ENCODE measurements around the gene CACNA2D4.
"Not testable (repeated sequence)": the region's sequence is repeated elsewhere in the genome, so short reads cannot be mapped to it uniquely, and the experiment has no call there.

Gene CACNA2D4

DNA sequence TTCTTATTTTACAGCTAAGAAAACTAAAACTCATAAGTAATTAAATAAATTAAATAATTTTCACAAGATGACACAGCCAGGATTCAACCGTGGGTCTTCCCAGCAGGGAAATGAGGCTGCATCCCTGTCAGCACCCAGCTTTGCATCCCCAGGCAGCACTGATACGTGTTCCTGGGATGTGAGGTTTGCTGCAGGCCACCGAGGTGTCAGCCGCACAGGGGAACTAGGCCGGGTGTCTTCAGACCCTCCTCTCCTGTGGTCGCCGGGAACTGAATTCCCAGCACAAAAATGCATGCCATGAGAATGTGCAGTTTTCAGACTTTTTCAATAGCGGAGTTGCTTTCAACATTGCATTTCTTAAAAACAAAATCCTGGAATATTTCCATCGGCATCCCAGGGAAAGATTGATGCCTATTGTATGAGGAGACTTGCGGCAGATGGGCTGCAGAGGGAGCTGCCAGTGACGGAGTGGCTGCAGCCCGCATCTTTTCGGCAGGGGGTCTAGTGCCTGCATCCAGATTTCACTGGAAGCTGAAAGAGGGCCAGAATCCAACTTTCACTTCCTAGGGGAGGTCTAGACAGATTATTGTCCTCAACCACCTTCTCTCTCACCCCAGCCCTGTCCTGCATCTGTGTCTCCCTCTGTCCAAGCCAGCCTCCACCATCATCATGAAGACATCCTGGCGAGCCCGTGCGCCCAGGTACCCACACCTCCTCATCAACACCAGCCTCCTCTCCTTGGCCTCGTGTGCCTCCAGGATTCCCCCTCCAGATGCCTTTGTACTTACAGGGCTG, 85.5 kb downstream of the CACNA2D4 start:
- DNase-seq (ENCODE audit: low read depth) = no peak

DNA sequence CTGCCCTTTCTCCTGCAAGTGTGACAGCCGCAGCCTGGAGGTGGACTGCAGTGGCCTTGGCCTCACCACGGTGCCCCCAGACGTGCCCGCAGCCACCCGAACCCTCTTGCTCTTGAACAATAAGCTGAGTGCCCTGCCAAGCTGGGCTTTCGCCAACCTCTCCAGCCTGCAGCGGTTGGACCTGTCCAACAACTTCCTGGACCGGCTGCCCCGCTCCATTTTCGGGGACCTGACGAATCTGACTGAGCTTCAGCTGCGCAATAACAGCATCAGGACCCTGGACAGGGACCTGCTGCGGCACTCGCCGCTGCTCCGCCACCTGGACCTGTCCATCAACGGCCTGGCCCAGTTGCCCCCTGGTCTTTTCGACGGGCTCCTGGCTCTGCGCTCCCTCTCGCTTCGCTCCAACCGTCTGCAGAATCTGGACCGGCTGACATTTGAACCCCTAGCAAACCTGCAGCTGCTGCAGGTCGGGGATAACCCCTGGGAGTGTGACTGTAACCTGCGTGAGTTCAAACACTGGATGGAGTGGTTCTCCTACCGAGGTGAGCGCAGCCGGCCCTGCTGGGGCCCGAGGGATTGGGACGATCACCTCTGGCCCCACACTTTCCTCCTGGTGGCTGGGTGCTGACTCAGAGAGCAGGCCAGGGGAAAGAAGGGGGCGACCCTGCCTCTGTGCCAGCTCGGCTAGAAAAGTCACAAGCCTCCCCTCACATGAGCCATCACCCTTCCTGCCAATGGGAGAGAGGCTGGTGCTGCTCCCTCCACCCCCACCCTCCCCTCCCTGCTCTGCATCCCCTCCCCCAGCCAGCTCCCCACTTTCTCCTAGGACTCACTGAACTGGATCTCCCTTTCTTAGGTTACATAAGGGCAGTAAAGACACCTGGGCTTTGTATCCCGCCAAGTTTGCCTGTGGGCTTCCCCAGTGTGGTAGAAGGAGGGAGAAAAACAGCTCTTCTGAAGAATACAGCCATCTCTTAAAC, 87.2 kb downstream of the CACNA2D4 start:
- no peak for DNase-seq (ENCODE audit: low read depth)

DNA sequence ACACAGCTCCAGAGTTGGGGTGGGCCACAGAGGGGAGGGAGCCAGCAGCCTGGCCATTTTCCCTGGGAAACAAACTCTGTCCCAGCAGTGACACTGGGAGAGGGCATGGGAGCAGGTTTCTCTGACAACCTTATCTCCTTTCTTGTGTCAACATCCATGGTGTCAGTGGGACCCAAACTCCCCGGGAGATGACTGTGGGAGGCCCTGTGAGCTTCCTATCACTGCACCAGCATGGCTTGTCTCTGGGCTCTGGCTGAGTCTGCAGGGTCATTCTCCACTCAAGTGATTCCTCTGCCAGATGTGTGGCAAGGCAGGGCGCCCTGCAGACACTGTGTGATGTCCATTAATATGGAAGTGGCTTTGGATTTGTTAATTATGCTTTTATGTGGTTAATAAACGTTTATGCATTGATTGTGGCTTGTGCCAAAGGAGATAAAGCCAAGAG, 88.0 kb downstream of the CACNA2D4 start:
- DNase-seq (ENCODE audit: low read depth) = no peak

DNA sequence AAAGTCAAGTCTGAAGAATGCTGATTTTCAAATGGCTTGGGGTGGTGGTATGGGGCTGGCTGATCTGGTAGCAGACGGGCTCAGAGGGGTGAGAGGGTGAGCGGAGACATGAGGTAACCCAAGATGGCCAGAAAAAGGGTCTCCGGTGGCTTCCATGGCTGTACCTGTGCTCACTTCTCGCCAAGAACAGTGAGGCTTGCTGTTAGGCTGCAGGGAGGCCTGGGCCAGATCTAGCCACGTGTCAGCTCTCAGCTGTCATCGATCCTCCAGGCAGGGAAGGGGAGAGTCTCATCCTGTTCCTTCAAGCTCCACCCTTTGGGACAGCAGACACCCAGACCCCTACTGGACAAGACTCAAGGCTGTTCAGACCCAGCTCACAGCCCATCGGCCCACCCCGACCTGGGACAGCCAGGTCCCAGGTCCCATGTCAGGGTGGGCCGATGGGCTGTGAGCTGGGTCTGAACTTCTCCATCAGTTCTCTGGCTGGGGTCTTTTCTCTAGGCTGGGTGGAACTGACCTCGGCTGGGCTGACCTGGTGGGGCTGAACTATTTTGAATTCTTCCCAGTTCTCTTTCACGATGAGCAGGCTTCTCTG, 89.0 kb downstream of the CACNA2D4 start:
- DNase-seq (ENCODE audit: low read depth) = no peak

DNA sequence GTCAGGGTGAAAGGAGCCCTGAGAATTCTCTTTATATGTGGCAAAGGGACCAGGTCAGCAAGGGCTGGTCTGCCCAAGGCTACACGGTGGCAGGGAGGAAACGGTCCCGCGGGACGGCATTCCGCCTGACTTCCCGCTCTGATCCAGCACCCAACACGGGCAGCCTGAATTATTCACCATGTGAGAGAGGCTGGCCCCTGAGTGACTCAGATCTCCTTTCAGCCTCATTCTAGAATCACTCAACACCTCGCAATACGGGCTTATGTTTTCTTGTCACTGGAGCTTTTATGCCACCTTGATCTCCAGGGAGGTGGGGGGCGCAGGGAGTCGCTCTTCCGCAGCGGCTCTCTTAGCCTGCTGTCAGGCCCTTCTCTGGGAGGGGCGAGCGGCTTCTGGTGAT, 89.6 kb downstream of the CACNA2D4 start:
- no peak for DNase-seq (ENCODE audit: low read depth)

DNA sequence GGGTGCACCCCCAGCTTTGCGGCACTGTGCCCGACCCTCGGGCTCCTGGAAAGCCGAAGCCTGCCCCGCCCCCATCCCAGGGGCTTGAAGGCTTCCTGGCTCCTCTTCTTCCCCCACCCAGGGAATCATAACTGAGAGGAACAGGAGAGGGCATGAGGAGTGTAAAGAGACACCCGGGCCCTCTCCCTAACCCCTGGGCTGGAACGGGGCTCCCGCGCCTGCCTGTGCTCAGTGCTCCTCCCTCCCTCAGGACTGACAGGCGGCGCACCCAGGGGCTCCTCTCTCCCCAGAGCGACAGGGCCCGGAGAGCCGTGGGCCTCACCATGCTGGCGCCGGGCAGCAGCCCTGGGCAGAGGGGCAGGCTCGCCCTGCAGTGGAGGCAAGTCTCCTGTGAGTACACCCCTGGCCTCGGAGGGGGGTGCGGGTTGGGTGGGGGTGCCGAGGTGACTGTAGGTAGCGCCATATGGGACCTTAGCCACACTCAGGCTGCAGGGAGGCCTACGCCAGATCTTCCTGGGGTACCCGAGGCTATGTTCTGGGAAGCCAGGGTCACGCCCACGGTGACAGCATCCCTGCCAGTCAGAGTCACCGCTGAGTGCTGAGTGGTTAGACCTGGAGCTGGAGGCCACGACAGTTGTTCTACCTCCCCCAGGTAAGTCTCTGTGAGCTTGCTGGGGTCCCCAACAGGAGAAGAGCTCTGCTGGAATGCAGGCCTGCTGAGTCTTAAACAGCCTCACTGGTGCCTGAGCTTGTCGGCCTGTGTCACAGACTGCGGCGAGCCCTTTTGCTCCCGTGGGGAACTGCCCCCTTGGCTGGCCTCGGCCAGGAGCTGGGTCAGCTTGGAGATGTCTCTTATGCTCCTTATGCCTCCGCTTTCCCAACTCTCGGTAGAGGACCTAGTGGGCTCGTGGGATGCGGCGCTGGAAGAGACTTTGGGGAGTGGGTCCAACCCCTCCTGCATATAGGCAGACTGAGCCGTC, 90.3 kb downstream of the CACNA2D4 start:
- no peak for DNase-seq (ENCODE audit: low read depth)

DNA sequence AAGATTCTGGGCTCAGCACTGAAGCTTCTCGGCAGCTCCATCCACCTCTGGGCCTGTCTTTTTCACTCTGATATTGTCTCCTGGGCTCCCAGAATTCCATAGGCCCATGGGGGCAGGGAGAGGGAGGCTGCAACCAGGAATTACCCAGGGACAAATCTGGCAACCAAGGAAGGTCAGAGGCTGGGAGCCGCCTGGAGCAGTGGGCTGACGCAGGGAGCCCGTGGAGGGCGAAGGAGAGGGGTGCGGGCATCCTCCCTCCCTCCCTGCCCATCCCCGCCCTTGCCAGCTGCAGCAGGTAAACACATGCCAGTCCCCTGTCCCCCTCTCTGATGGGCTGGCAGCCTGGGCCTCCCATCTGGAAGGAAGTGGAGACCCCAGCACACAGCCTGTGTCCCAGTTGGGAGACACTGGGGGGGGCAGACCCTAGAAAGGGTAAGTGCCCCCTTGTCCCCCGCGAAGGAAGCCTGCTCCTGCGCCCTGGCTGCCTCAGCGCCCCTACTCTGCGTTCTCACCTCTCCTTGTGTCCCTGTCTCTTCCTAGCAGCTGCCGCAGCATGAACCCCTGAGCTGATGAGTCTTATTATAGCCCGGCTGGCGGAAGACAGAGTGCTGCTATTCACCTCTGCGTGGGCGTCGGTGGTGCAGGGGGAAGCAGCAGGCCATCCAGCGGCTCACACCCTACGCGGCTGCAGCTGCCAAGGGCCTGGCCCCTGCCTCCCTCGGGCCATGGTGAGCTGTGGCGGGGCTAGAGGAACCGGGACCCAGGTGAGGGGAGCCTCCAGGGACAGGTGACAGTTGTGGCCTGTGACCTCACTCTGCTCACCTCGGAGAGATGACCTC, 91.4 kb downstream of the CACNA2D4 start:
- DNase-seq (ENCODE audit: low read depth) = no peak

DNA sequence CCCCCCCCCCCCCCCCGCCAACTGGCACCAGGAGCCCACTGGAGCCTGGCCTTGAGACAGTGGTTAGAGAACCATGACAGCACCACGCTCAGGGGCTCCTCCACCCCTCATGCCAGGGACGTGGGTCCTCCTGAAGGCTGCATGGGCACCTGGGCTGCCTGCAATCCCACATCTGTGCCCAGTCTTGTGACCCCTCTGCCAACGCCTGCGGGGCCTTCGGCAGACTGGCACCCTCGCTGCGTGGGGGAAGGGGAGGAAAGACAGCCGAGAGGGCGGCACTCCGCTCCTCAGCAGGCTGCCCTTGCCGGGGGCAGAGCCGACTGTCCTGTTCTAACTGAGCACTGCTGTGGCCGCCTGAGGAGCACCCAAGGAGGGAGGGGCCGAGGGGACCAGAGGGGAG, 92.1 kb downstream of the CACNA2D4 start:
- DNase-seq (ENCODE audit: low read depth) = no peak

DNA sequence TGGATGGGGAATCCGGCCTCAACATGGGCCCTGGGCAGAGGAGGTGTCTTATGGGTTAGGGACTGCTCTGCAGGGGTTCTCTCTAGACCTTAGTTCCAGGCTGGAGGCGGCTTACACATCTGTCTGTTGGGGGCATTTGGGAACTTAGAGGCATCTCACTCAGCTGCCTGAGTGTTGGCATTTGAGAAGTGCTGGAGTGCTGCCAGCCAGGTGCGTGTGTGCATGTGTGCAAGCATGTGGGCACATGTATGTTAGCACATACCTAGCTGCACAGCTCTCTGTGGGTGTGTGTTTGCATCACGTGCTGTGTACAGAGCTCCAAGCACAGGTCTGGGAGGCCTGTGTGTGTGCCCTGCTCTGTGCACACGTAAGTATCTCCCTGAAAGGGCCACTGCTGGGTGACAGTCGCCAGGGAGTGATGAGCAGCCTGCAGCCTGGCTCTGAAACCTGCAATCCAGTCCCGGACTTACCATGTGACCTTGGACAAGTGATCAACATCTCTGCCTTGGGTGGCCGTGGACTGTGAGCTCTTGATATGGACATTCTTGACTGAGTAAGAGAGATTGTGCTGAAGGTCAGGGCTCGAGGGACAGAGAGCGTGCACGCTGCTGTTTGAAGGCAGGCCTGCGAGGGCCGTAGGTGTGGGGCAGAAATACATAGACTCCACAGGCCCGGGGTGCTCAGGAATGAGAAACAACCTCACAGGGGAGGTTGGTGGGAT, 92.9 kb downstream of the CACNA2D4 start:
- DNase-seq (ENCODE audit: low read depth) = no peak

DNA sequence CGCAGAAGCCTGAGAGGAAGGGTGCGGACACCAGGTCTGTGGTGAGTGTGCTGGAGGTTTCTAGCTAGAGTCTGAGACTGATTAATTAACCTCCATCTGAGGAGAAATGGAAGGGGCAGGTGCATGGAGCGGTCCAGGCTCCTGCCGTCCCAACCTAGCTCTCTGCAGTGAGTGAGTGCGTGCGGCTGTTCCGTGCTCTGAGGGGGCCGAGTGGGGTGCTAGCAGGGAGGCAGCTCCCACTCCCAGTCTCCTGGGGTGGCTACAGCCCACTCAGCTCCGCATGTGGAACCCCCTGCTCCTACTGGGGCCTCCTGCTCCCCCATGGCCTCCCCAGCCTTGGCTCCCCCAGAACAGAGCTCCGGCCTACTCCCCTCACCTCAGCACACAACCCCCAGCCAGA, 95.2 kb downstream of the CACNA2D4 start:
- DNase-seq (ENCODE audit: low read depth) = no peak

DNA sequence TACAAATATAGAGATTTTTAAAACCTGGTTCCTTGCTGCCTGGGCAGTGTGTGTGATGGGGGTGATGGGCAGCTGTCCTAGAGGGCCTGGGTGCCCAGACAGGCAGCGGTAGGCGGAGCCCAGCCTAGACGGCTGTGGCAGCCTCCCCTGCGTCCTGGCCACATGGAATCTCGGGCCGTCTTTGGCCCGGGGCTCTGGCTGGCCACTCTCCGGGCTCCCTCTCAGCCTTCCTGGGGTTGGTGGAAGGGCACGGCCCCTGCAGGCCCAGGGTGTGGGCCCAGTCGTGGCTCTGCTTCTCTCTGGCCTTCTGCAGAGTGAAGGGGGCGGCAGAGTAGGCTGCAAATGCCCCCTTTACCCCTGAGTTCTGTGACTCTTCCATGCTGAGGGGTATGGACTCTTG, 95.8 kb downstream of the CACNA2D4 start:
- DNase-seq (ENCODE audit: low read depth) = no peak

DNA sequence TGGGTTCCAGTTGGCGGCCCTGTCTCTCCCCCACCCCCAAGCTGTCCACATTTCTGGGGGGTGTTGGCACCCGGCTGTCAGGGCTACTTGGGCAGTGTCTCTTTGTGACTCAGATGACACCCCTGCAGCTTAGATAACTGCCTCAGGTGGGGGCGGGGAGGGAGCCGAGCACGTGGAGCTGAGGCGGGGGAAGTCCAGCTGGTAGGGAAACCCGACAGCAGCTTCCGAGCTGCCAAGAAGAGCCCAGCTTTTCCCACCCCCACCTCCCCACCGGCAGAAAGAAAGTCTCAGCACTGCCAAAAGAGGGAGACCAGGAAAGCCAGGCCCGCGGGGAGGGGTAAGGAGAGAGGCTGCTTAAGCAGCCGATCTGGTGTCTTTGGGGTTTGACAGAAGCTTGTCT, 96.6 kb downstream of the CACNA2D4 start:
- DNase-seq (ENCODE audit: low read depth) = no peak

DNA sequence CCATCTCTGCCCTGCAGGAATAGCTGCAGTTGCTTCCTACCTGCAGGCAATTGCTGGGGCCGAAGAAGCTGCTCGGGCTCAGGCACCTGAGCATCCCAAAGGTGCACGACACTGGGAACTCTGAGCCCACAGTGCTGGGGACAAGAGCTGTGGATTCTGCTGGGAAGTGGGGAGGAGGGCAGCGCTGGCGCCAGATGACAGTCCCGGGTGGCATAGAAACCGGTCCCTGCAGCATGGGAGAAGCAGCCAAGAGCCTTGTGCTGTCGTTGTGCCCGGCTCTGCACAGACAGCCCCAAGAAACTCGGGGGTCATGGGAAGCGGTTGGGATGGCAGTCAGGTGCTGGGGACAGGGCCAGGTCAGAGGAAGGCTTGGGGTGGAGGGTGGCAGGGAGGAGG, 97.6 kb downstream of the CACNA2D4 start:
- DNase-seq (ENCODE audit: low read depth) = no peak

DNA sequence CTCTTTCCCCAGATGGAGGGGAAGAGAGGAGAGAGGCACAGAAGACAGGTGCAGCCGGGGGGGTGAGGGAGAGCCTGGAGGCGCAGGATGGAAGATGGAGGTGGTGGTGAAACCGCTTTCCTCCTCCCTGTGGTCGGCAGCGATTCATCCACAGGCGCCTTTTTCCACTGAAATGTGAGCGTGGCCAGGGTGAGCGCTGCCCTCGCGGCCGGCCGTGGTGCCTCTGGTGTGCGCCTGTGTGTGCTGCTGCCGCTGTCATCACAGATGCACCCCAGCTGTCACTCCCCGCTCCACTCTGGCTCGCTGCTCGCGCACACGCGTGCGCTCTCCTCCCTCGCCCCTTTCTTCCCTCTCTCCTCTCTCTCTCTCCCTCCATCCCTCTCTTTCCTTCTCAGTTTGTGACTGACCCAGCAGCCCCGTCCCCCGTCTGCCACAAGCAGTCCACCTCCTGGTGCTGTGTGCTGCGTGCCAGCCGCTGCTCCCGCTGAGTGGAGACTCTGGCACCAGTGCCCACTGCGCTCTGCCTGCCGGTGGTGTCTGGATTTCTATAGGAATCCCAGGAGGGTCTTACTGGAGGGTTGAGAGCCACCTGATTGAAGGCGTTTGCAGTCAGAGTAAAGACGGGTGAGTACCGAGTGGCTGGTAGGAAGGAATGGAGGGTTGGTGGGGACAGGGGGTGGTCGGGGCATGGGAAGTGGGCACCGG, 98.1 kb downstream of the CACNA2D4 start, which contains the start of gene LRTM2:
Gene LRTM2, plus strand, starts transcription at position 375 of the 705 bp plus-strand sequence. CDS start 7,584 bp downstream, outside the sequence.
- no peak for DNase-seq (ENCODE audit: low read depth)

DNA sequence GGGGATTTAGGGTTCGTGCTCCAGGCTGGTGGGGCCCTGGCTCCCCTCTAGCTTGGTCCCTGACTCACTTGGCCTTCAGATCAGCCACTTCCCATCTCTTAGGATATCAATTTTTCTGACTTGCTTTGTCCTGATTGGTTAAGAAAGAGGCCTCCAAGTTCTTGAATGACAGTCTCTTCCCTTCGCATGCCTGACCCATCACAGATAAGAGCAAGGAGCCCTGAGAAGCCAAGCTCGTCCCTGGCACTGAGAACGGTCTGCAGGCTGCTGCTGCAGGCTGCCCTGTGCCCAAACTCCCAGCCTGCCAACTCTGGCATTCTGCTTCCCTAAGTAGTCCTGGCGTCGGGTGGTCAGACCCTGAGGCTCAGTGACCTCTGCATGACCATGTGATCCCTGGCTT, 98.9 kb downstream of the CACNA2D4 start:
- DNase-seq (ENCODE audit: low read depth) = no peak

DNA sequence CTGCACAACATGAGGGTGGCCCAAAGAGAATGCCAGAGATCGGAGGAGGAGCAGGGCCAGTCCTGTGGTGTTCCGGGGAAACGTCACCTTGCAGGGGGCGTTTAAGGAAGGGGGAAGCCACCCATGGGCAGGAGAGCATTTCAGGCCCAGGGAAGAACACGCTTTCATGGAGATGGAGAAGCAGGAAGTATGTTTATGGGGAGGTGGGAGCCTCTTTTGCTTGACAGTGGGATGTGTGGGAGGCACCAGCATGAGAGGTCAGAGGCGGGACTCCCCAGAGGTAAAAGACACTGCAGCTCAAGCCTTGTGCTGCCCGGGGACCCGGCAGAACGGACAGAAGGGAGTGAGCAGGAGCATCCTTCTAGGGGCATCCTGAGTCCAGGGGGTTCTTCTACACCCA, 99.4 kb downstream of the CACNA2D4 start:
- DNase-seq (ENCODE audit: low read depth) = no peak

DNA sequence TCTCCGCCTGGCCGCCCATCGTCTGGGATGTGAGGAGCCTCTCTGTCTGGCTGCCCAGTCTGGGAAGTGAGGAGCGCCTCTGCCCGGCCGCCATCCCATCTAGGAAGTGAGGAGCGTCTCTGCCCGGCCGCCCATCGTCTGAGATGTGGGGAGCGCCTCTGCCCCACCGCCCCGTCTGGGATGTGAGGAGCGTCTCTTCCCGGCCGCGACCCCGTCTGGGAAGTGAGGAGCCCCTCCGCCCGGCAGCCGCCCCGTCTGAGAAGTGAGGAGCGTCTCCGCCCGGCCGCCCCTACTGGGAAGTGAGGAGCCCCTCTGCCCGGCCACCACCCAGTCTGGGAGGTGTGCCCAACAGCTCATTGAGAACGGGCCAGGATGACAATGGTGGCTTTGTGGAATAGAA, 100.5 kb downstream of the CACNA2D4 start:
- not testable (repeated sequence) for DNase-seq (ENCODE audit: low read depth)

DNA sequence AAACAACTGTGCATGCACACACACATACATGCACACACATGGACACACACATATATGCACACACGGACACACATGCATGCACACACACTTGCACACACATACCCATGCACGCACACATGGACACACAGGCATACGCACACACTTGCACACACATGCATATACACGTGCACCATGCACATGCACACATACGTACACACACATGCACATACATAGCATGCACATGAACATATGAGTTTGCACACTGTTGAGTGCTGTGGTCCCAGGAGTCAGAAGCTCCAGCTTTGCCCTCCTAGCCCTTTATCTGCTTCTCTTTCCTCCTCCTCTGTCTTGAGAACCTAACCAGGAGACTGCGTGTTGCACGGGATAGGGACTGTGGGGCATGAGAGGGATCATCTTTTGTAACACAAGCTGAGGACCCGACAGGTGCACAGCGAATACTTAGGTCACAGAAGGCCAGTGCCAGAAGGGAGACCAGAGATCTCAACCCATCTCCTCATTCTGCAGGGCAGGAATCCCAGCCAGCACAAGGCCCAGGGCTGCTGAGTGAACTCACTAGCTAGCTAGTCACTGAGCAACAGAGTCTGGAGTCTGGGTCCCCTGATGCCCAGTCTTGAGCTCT, 101.6 kb downstream of the CACNA2D4 start:
- no peak for DNase-seq (ENCODE audit: low read depth)

Data from stromal cell of bone marrow (primary cell).